ENCODE measurements around the gene TGOLN2. TPM values are rescaled to one million over a fixed set of nuclear protein-coding genes. Genes with fewer than 3 reads are reported as not detected.

TGOLN2 gene
- total RNA-seq, 4 donors from 2014 or later: 40.6 to 77.2 (median 49.0) TPM

GRCh38 chr2:85307527-85307897, 20.3 kb downstream of the TGOLN2 start:
- H3K4me3 ChIP-seq: no peak overlapping the region

GRCh38 chr2:85303780-85304531, 23.8 kb downstream of the TGOLN2 start:
- H3K4me1 ChIP-seq: peaks cover 6 to 19% (median 6%) of the 10 kb centered on the region in 3 donors
- intact Hi-C loops (cut with DNase I): loop anchor here (5.0 kb wide), 1 partner anchor 242 kb away; no protein-coding TSS in a partner anchor
- no peaks in the 10 kb centered on the region for H3K9me3 ChIP-seq
- H3K4me3 ChIP-seq: no peak overlapping the region
- WGBS, 2 donors: 85 to 90% methylated on average over 23 to 25 of the region's 28 CpGs
- DNase-seq: no peak
- H3K36me3 ChIP-seq: peaks cover 0 to 61% (median 8%) of the 10 kb centered on the region in 3 donors
- no peak for TF ChIP-seq POLR2A (IDR thresholded peaks at IDR 0.05)
- no peak for TF ChIP-seq CTCF (IDR thresholded peaks at IDR 0.05)
- no peaks in the 10 kb centered on the region for H3K27me3 ChIP-seq
- H3K27ac ChIP-seq: no peak overlapping the region

More at GRCh38 chr2:85307527-85307897, 20.3 kb downstream of the TGOLN2 start:
- 81 to 84% methylated on average over 7 to 9 of the region's 9 CpGs for WGBS, 2 donors
- DNase-seq: no peak
- Histone ChIP-seq H3K27me3 (no peaks in the 10 kb centered on the region), H3K27ac (peak overlapping the region in 2 of 4 donors; percentile 6 to 18), H3K9me3 (no peaks in the 10 kb centered on the region), H3K36me3 (peaks cover 0 to 54% (median 8%) of the 10 kb centered on the region in 3 donors), H3K4me1 (peaks cover 10 to 32% (median 13%) of the 10 kb centered on the region in 3 donors)
- intact Hi-C loops (cut with DNase I): no loop called here
- no peak for TF ChIP-seq CTCF (IDR thresholded peaks at IDR 0.05)
- no peak for TF ChIP-seq POLR2A (IDR thresholded peaks at IDR 0.05)

GRCh38 chr2:85302121-85302520, 25.7 kb downstream of the TGOLN2 start:
- intact Hi-C loops (cut with DNase I): loop anchor here (5.0 kb wide), 1 partner anchor 240 kb away; no protein-coding TSS in a partner anchor
- DNase-seq: no peak
- peaks cover 0 to 8% (median 0%) of the 10 kb centered on the region in 3 donors for H3K4me1 ChIP-seq
- no peak overlapping the region for H3K4me3 ChIP-seq
- H3K9me3 ChIP-seq: no peaks in the 10 kb centered on the region
- no peak for TF ChIP-seq POLR2A (IDR thresholded peaks at IDR 0.05)
- no peak for TF ChIP-seq CTCF (IDR thresholded peaks at IDR 0.05)
- no peaks in the 10 kb centered on the region for H3K27me3 ChIP-seq
- no peak overlapping the region for H3K27ac ChIP-seq
- peaks cover 0 to 53% (median 8%) of the 10 kb centered on the region in 3 donors for H3K36me3 ChIP-seq
- WGBS, 2 donors: 77 to 92% methylated on average over 6 of the region's 6 CpGs

GRCh38 chr2:85291425-85292023, 36.3 kb downstream of the TGOLN2 start:
- H3K27ac ChIP-seq: peak overlapping the region; percentile 21 to 63 (median 54)
- WGBS, 2 donors: 38 to 51% methylated on average over 4 of the region's 4 CpGs
- H3K9me3 ChIP-seq: no peaks in the 10 kb centered on the region
- intact Hi-C loops (cut with DNase I): no loop called here
- DNase-seq: no peak
- peaks cover 0 to 59% (median 13%) of the 10 kb centered on the region in 3 donors for H3K4me1 ChIP-seq
- no peaks in the 10 kb centered on the region for H3K36me3 ChIP-seq
- TF ChIP-seq POLR2A (IDR thresholded peaks at IDR 0.05): no peak
- no peak for TF ChIP-seq CTCF (IDR thresholded peaks at IDR 0.05)
- peak overlapping the region in 1 of 4 donors; percentile 31 for H3K4me3 ChIP-seq
- H3K27me3 ChIP-seq: no peaks in the 10 kb centered on the region

- intact Hi-C loops (cut with DNase I): loop anchor here (5.0 kb wide), 1 partner anchor 156 kb away; the partner anchor contains the start of gene TCF7L1
- Histone ChIP-seq H3K4me1 (peaks cover 0 to 64% (median 20%) of the 10 kb centered on the region in 3 donors), H3K27ac (peak overlapping the region; percentile 74 to 88 (median 83)), H3K27me3 (no peaks in the 10 kb centered on the region), H3K9me3 (no peaks in the 10 kb centered on the region), H3K36me3 (no peaks in the 10 kb centered on the region), H3K4me3 (peak overlapping the region in 2 of 4 donors; percentile 13 to 14)
- 28 to 62% methylated on average over 10 of the region's 10 CpGs for WGBS, 2 donors
- TF ChIP-seq CTCF (IDR thresholded peaks at IDR 0.05) (no peak), POLR2A (IDR thresholded peaks at IDR 0.05) (no peak)
- DNase-seq: no peak
These were observed 39.5 kb downstream of the TGOLN2 start for GRCh38 chr2:85288244-85288725.
